PC-3 (cell line): ENCODE measurements around the gene AGRN. TPM values are rescaled to one million over a fixed set of nuclear protein-coding genes. Genes with fewer than 3 reads are reported as not detected.

Source experiments
- ATAC-seq: fragments of 200-7000 bp; cut with Tn5 transposase; 2 replicates; pipeline ENCODE4 v1.9.1; 2020; ENCODE audit warnings: mild to moderate bottlenecking, moderate library complexity
- BruUV-seq: library from RNA; stranded (reverse); fragments of 400-500 nt; replicated peaks from 2 replicates; lab custom pipeline; 2021; lab: Mats Ljungman, UMichigan
- CTCF ChIA-PET: fragments of 300-600 bp; sonication (Branson Sonifier 250); formaldehyde crosslinking; loops from one replicate; lab custom pipeline; 2022; ENCODE audit warnings: antibody characterized with exemption; lab: Charles Lee
- POLR2A ChIA-PET: fragments of 300-600 bp; sonication (Branson Sonifier 250); formaldehyde crosslinking; loops from one replicate; lab custom pipeline; 2022; ENCODE audit warnings: antibody characterized with exemption; ENCODE audit not compliant: unreplicated experiment; lab: Charles Lee
- DNase-seq: peaks from one replicate; pipeline ENCODE4 v3.0.0-alpha.2; 2015
- H2AFZ ChIP-seq: fragments of 300-600 bp; sonication (generic); 2 replicates; pipeline ENCODE4 v1.6.0; 2016; ENCODE audit warnings: antibody characterized with exemption, low read length
- H3F3A ChIP-seq: fragments of 300-600 bp; sonication (generic); one replicate; pipeline ENCODE4 v1.6.0; 2017; ENCODE audit warnings: antibody characterized with exemption, low read length, control low read depth, mild to moderate bottlenecking; ENCODE audit not compliant: unreplicated experiment
- H3K27ac ChIP-seq: fragments of 300-600 bp; sonication (generic); 2 replicates; pipeline ENCODE4 v1.5.1; 2016; ENCODE audit warnings: mild to moderate bottlenecking, low read length
- H3K27me3 ChIP-seq: fragments of 300-600 bp; sonication (generic); 2 replicates; pipeline ENCODE4 v1.6.1; 2016; ENCODE audit warnings: low read length, mixed read lengths
- H3K36me3 ChIP-seq: fragments of 300-600 bp; sonication (generic); 2 replicates; pipeline ENCODE4 v1.6.1; 2016; ENCODE audit warnings: low read depth, mixed run types, low read length, mixed read lengths
- H3K4me1 ChIP-seq: fragments of 300-600 bp; sonication (generic); 2 replicates; pipeline ENCODE4 v1.5.1; 2016; ENCODE audit warnings: low read length; ENCODE audit not compliant: insufficient read depth
- H3K4me2 ChIP-seq: fragments of 300-600 bp; sonication (generic); 2 replicates; pipeline ENCODE4 v1.6.0; 2016; ENCODE audit warnings: low read length
- H3K4me3 ChIP-seq: fragments of 300-600 bp; sonication (generic); 2 replicates; pipeline ENCODE4 v1.5.1; 2016; ENCODE audit warnings: mild to moderate bottlenecking, low read length, mixed read lengths
- H3K79me2 ChIP-seq: fragments of 300-600 bp; sonication (generic); 2 replicates; pipeline ENCODE4 v1.6.1; 2017; ENCODE audit warnings: low read length, mixed read lengths
- H3K9ac ChIP-seq: fragments of 300-600 bp; sonication (generic); 2 replicates; pipeline ENCODE4 v1.6.0; 2016; ENCODE audit warnings: mild to moderate bottlenecking, low read length
- H3K9me2 ChIP-seq: fragments of 300-600 bp; sonication (generic); replicated peaks from 2 replicates; pipeline ENCODE4 v1.6.1; 2016; ENCODE audit warnings: mixed run types, low read length, mixed read lengths
- H3K9me3 ChIP-seq: fragments of 300-600 bp; sonication (generic); 2 replicates; pipeline ENCODE4 v1.6.1; 2016; ENCODE audit warnings: low read length, mixed read lengths
- H4K20me1 ChIP-seq: fragments of 300-600 bp; sonication (generic); 2 replicates; pipeline ENCODE4 v1.6.1; 2016; ENCODE audit warnings: low read length, mixed read lengths
- EZH2 ChIP-seq: fragments of 300-600 bp; sonication (generic); IDR thresholded peaks from one replicate; pipeline ENCODE4 v1.6.1; 2017; ENCODE audit warnings: antibody characterized with exemption, mild to moderate bottlenecking, low read length; ENCODE audit not compliant: unreplicated experiment
- EZH2phosphoT487 ChIP-seq: fragments of 300-600 bp; sonication (generic); IDR thresholded peaks from 2 replicates; pipeline ENCODE4 v1.6.1; 2018; ENCODE audit warnings: mild to moderate bottlenecking, antibody characterized with exemption, low read length, borderline replicate concordance
- intact Hi-C: fragments of 100-400 bp; cut with micrococcal nuclease; formaldehyde crosslinking; loops from 2 replicates; pipeline ENCODE4 v1.9.0; 2023
- total RNA-seq: library from RNA; depleted of rRNA; stranded (reverse); fragments of >200 nt; gene quantifications from 2 replicates; pipeline ENCODE4 v1.2.3, GENCODE V29; 2014
- TF ChIP-seq, protein P1 (sequence below): fragments of 300-600 bp; sonication (generic); conservative IDR thresholded peaks from 2 replicates; pipeline ENCODE4 v1.5.1; 2017; ENCODE audit warnings: antibody characterized with exemption, low read depth, mild to moderate bottlenecking, low read length

Gene AGRN
- total RNA-seq, 1 experiment from 2014 or later = 273 TPM

DNA sequence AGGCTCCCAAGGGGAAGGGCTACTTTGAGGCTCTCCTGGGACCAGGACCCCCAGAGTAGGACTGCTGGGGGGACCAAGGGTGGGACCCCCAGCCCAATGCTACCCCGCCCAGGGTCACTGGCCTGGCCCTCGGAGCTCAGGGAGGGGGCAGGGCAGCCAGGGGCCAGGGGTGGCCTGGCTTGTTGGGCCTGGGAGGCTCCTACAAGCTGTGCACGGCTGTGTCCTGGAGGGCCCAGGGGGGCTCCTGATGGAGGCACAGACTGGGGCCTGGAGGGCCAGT, 22.3 kb upstream of the AGRN start:
- ATAC-seq = no peak
- no TSS peak for BruUV-seq

DNA sequence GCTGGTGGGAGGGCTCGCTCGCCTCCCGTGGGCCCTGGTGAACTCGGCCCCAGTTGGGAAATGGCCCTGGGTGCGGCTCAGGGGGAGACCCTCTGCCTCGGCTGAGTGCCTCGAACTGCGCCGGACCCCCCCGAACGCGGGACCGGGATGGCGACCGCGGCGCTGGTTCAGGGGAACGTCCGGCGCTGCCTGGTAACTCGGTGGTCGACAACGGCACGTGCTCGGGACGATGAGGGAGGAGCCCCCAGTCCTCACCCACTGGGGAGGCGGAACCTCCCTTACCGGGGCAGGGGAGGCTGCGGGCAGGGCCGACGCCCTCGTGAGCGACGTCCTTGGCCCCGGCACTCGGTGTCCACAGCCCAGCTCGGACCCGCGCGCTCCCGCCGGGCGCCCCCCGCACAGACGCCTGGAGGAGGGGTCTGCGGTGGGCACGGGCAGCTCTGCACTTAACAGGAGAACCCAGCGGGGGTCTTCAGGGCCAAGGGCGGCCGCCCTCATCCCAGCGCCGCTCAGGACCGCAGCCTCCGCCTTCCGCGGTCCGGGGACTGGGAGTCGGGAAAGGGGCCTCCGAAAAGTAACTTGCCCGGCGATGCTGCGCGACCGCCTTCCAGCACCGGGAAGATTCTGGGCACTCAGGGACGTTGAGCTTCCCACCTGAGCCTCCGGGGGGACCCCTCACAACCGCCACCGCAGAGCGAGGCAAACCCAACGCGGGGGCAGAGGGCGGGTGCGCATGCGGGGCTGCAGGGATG, 21.8 kb upstream of the AGRN start:
- ATAC-seq (no peak), DNase-seq (no peak)
- Histone ChIP-seq H3K4me3 (peak overlapping the region; percentile 93), H3K4me1 (peaks cover 4% of the 10 kb centered on the region; the same call in 1 of the 2 replicates), H3K9me3 (no peaks in the 10 kb centered on the region), H3K36me3 (no peaks in the 10 kb centered on the region), H2AFZ (no peak overlapping the region), H3F3A (no peaks in the 10 kb centered on the region), H3K27me3 (no peaks in the 10 kb centered on the region), H3K4me2 (peak overlapping the region; percentile 93), H3K9ac (peak overlapping the region; percentile 97), H3K9me2 (no peaks in the 10 kb centered on the region), H4K20me1 (peaks cover 22% of the 10 kb centered on the region), H3K79me2 (peaks cover 45% of the 10 kb centered on the region), H3K27ac (no peak overlapping the region)
- CTCF ChIA-PET = no interaction called here
- intact Hi-C loops = no loop called here
- no TSS peak for BruUV-seq
- TF ChIP-seq EZH2phosphoT487 (no peak), EZH2 (no peak)
- TF ChIP-seq, protein P1, sequence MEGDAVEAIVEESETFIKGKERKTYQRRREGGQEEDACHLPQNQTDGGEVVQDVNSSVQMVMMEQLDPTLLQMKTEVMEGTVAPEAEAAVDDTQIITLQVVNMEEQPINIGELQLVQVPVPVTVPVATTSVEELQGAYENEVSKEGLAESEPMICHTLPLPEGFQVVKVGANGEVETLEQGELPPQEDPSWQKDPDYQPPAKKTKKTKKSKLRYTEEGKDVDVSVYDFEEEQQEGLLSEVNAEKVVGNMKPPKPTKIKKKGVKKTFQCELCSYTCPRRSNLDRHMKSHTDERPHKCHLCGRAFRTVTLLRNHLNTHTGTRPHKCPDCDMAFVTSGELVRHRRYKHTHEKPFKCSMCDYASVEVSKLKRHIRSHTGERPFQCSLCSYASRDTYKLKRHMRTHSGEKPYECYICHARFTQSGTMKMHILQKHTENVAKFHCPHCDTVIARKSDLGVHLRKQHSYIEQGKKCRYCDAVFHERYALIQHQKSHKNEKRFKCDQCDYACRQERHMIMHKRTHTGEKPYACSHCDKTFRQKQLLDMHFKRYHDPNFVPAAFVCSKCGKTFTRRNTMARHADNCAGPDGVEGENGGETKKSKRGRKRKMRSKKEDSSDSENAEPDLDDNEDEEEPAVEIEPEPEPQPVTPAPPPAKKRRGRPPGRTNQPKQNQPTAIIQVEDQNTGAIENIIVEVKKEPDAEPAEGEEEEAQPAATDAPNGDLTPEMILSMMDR = no peak
- POLR2A ChIA-PET = no interaction called here

More for the DNA sequence above, 22.3 kb upstream of the AGRN start:
- H3K27me3 ChIP-seq = no peaks in the 10 kb centered on the region
- H3K9me2 ChIP-seq = no peaks in the 10 kb centered on the region
- peak overlapping the region; percentile 93 for H3K4me3 ChIP-seq
- H4K20me1 ChIP-seq = peaks cover 22% of the 10 kb centered on the region
- peaks cover 40% of the 10 kb centered on the region for H3K79me2 ChIP-seq
- H3F3A ChIP-seq = no peaks in the 10 kb centered on the region
- DNase-seq = no peak
- intact Hi-C loops = no loop called here
- H2AFZ ChIP-seq = no peak overlapping the region
- H3K4me1 ChIP-seq = peaks cover 4% of the 10 kb centered on the region; the same call in 1 of the 2 replicates
- H3K36me3 ChIP-seq = peaks cover under 1% of the 10 kb centered on the region
- H3K4me2 ChIP-seq = peak overlapping the region; percentile 93
- TF ChIP-seq, protein P1 = no peak
- TF ChIP-seq EZH2phosphoT487 (no peak), EZH2 (no peak)
- no peak overlapping the region for H3K27ac ChIP-seq
- ChIA-PET POLR2A (no interaction called here), CTCF (no interaction called here)
- no peaks in the 10 kb centered on the region for H3K9me3 ChIP-seq
- H3K9ac ChIP-seq = no peak overlapping the region

DNA sequence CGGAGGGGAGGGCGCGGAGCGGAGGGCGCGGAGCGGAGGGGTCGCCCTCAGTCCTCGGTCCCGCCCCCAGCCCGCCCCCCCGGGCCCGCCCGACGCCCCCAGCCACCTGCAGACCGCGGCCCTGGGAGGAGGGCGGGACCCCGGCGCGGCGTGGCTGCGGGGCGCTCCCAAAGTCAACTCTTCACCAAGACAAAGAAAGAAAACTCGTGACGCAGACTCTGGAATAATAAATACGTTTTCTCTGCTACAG, 21.2 kb upstream of the AGRN start:
- H2AFZ ChIP-seq = no peak overlapping the region
- no peaks in the 10 kb centered on the region for H3K36me3 ChIP-seq
- intact Hi-C loops = no loop called here
- no peaks in the 10 kb centered on the region for H3K9me3 ChIP-seq
- H3K4me1 ChIP-seq = peaks cover 4% of the 10 kb centered on the region; the same call in 1 of the 2 replicates
- no peaks in the 10 kb centered on the region for H3K9me2 ChIP-seq
- H3K4me3 ChIP-seq = peak overlapping the region; percentile 93
- no peaks in the 10 kb centered on the region for H3K27me3 ChIP-seq
- no TSS peak for BruUV-seq
- peaks cover 22% of the 10 kb centered on the region for H4K20me1 ChIP-seq
- peak overlapping the region; percentile 97 for H3K9ac ChIP-seq
- H3K27ac ChIP-seq = peak overlapping the region; percentile 96; the same call in 1 of the 2 replicates
- ChIA-PET CTCF (no interaction called here), POLR2A (no interaction called here)
- DNase-seq (no peak), ATAC-seq (no peak)
- peaks cover 48% of the 10 kb centered on the region for H3K79me2 ChIP-seq
- peak overlapping the region; percentile 93 for H3K4me2 ChIP-seq
- TF ChIP-seq EZH2 (no peak), EZH2phosphoT487 (no peak)
- TF ChIP-seq, protein P1 = no peak
- H3F3A ChIP-seq = no peaks in the 10 kb centered on the region
